Stimulated activated CD8-positive, alpha-beta memory T cell treated with anti-CD3 and anti-CD28 coated beads, Interleukin-12 subunit alpha, Interleukin-12 subunit beta, amount 100 ng/mL, for 24 hours (primary cell): ENCODE measurements around the gene CAMK2N1.

Experiments used
- DNase-seq: peaks from one replicate; pipeline ENCODE4 v3.0.0-alpha.2; 2020; ENCODE audit errors: extremely low read depth

Gene CAMK2N1

DNA sequence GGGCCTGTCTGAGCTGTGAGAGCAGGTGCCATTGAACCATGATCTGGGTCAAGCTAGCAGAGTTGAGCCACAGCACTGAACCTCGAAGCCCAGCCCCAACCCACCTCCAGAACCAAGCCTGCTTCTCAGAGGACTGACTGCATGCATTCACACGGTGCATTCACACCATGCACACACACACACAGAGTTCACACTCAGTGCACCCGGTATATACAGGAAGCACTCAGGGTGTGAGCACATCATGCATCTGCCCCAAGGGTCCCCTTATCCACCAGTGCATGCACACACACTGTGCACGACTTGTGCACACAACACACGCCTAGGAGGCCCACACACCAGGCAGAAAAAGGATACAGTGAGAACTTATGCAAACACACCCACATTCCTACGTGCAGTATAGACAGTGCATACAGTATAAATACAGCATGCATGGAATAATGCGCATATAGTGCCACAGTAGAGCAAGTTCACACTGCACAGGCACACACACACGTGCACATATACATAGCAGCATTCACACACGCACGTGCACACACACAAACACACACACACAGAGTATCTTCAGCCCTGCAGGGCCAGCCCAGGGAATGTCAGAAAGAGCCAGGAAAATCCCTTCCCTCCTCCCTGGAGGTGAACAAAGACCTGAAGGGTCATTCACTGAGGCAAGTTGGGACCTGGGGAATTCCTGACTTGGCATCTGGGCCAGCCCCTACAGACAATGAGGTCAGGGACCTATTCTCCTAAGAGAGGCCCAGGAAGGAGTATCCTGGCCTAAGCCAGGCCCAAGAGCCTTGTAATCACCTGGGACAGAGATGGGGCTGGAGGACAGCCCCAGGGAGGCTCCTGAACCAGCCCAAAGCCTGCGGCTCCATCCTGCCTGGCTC lies 42.1 kb downstream of the CAMK2N1 start:
- DNase-seq = no peak

GRCh38 chr1:20442920-20443625 lies 42.9 kb downstream of the CAMK2N1 start:
- no peak for DNase-seq

DNA sequence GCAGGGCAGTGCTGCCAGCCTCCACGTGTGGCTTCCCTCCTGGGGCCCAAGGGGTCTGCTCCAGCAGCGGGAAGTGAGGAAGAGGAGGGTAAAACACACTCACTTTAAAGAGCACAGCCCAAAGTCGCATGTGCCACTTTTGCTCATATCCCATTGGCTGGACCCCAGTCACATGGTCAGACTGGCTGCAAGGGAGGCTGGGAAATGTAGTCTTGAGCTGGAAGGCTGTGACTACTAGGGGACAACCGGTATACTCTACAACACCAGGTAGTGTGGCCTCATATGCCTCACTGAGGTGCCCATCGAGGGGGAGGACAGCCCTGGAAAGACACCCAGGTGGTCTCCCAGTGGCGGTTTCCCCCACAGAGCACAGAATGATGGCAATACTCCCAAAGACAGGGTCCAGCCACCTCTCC lies 45.2 kb downstream of the CAMK2N1 start:
- peak; percentile 21 for DNase-seq

DNA sequence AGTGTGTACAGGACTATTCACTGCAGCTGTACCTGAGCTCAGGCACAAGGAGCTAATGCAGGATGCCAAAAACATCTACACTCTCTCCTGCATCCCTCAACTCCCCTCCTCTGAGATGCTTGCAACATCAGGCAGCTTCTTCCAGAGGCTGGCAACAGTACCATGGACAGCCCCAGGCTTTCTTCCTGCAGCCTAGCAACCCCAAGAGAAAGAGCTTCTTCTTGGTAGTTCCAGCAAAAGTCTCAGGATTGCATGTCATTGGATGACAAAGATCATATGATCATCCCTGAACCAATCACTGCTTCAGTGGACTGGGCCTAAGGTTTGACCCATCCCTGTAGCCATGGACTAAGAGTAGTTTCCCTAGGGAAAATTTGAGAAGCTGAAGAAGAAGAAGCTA lies 46.7 kb downstream of the CAMK2N1 start:
- no peak for DNase-seq

DNA sequence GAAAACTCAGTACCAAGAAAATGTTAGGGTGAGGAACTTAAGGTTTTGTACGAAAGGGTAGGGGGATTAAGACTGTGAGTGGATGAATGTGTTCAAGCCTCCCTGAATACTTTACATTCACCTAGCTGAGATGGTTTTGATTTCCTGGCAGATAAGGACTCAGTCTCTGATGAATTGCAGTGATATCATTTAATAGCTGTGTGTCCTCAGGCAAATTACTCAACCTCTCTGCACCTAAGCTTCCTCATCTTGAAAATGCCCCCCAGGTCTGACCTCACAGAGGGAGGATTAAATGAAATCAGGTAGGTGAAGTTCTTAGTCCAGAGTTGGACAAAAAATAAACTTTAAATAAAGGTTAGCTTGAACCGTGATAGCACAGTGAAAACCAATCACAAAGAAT lies 48.4 kb downstream of the CAMK2N1 start:
- no peak for DNase-seq

GRCh38 chr1:20432891-20433290 lies 53.1 kb downstream of the CAMK2N1 start:
- no peak for DNase-seq
